PC-3 (cell line): ENCODE results near the gene CASQ2.

ENCODE experiments used
- EZH2 ChIP-seq: fragments of 300-600 bp; sonication (generic); IDR thresholded peaks from one replicate; pipeline ENCODE4 v1.6.1; 2017; ENCODE audit warnings: antibody characterized with exemption, mild to moderate bottlenecking, low read length; ENCODE audit not compliant: unreplicated experiment
- TF ChIP-seq, protein P1 (sequence below): fragments of 300-600 bp; sonication (generic); conservative IDR thresholded peaks from 2 replicates; pipeline ENCODE4 v1.5.1; 2017; ENCODE audit warnings: antibody characterized with exemption, low read depth, mild to moderate bottlenecking, low read length

DNA sequence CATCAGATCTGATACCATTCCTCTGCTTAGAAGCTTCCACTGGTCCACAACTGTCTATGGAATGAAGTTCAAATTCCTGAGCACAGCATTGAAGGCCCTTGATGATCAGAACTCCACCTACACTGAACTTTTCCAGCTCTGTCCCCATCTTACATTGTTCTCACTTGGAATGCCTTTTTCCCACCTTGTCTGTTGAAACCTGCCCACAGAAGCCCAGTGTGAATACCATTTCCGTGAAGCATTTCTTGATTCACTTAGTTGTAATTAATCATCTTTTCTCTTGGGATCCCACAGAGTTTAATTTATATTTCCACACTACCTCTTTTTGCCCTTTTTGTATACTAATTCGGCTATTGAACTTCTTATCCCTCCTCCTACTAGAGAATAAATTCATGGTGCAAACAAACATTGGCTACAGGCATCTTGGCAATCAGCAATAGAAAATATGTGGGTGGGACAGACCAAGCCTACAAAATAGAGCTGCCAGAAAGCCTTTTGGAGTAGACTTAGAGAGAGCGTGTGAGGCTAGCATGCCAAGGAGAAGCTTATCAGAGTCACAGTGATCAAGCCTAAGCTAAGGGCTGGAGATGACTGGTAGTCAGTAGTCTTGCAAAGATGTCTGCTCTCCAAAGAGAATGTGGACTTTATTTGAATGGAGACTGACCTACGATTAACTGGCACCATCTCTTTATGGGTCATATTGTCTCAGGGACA is 46.3 kb upstream of the CASQ2 start:
- TF ChIP-seq, protein P1, sequence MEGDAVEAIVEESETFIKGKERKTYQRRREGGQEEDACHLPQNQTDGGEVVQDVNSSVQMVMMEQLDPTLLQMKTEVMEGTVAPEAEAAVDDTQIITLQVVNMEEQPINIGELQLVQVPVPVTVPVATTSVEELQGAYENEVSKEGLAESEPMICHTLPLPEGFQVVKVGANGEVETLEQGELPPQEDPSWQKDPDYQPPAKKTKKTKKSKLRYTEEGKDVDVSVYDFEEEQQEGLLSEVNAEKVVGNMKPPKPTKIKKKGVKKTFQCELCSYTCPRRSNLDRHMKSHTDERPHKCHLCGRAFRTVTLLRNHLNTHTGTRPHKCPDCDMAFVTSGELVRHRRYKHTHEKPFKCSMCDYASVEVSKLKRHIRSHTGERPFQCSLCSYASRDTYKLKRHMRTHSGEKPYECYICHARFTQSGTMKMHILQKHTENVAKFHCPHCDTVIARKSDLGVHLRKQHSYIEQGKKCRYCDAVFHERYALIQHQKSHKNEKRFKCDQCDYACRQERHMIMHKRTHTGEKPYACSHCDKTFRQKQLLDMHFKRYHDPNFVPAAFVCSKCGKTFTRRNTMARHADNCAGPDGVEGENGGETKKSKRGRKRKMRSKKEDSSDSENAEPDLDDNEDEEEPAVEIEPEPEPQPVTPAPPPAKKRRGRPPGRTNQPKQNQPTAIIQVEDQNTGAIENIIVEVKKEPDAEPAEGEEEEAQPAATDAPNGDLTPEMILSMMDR = no peak
- TF ChIP-seq EZH2 = no peak
